NCI-H2227 treated with DMSO at 0.1 percent for 48 hours (cell line): ENCODE results near the gene RNF217.
A peak's percentile ranks its signal among the peaks of the same experiment; 100 is the strongest.

ENCODE experiments used
- DNase-seq: peaks from one replicate; lab custom pipeline; 2025; lab: John Stamatoyannopoulos, UW

Gene RNF217

DNA sequence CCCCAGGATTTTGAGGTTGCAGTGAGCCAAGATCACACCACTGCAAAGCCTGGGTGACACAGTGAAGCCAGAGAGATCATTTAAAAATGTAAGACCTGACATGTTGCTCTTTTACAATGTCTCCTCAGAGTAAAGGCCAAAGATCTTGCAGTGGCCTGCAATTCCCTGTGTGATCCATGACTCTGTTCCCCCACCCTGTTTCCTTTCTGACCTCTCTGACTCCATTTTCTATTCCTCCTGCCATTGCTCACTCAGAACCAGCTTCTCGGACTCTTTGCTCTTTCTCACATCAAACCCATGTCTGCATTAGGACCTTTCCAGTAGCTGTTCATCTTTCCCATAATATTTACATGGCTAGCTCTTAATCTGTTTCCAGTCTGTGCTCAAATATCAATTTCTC lies 28.8 kb downstream of the RNF217 start:
- DNase-seq, result no peak

GRCh38 chr6:124991764-124992295 lies 29.6 kb downstream of the RNF217 start:
- DNase-seq, result no peak

- DNase-seq, result no peak
Measured at GRCh38 chr6:124993327-124993726, 31.1 kb downstream of the RNF217 start.

GRCh38 chr6:124994648-124995047 lies 32.4 kb downstream of the RNF217 start:
- no peak for DNase-seq

DNA sequence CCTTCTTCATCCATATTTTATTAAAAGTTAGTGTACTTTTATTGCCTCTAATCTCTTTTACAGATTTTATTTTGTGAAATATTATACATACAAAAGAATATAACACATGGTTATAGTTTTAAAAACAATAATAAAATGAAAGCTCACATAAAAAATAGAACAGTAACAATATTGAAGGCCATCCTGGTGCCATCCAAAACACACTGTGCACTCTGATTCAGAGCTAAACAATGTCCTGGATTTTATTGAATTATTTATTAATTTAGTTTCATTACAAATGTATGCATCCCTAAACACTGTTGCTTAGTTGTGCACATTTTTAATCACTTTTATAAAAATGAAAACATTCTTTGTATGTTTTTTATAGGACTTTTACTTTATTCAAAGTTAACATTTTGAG lies 32.9 kb downstream of the RNF217 start:
- DNase-seq, result no peak

DNA sequence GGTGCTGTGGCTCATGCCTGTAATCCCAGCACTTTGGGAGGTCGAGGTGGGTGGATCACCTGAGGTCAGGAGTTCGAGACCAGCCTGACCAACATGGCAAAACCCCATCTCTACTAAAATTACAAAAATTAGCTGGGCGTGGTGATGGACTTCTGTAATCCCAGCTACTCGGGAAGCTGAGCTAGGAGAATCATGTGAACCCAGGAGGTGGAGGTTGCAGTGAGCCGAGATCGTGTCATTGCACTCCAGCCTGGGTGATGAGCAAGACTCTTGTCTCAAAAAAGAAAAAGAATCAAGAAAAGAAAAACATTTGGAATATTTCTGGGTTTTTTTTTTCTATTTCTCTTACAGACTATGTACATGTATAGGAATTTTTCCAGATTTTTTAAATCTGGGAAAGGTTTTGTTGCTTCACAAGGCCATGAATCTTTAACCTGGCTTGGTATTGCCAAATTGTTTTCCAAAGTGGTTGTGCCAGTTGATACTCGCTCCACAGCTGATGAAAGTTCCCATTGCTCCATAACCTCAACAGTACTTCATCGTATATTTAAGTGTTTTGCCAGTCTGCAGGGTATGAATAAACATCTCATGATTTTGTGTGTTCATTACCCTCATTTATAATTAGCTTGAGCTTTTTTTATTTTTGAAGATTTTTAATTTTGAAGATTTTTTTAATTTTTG lies 33.5 kb downstream of the RNF217 start:
- no peak for DNase-seq

DNA sequence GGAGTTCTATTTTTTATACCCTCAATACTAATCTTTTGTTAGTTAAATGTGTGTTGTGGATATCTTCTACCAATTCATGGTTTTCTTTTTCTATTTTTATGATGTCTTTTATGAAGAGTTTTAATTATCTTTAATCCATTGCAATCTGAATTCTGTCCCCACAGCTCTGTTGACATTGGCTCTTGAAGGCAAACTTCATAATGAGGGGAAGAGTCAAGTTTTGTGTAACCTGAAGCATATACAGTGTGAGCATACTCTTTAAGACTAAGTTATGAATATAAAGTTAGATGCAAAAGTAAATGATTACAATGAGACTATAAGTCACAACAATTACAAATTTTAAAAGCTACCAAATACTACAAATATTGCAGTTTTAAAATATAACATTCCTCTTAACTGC lies 34.2 kb downstream of the RNF217 start:
- DNase-seq, result no peak

- no peak for DNase-seq
Measured at GRCh38 chr6:124997196-124997875, 35.1 kb downstream of the RNF217 start.

GRCh38 chr6:124999105-124999764 lies 37.0 kb downstream of the RNF217 start:
- no peak for DNase-seq

DNA sequence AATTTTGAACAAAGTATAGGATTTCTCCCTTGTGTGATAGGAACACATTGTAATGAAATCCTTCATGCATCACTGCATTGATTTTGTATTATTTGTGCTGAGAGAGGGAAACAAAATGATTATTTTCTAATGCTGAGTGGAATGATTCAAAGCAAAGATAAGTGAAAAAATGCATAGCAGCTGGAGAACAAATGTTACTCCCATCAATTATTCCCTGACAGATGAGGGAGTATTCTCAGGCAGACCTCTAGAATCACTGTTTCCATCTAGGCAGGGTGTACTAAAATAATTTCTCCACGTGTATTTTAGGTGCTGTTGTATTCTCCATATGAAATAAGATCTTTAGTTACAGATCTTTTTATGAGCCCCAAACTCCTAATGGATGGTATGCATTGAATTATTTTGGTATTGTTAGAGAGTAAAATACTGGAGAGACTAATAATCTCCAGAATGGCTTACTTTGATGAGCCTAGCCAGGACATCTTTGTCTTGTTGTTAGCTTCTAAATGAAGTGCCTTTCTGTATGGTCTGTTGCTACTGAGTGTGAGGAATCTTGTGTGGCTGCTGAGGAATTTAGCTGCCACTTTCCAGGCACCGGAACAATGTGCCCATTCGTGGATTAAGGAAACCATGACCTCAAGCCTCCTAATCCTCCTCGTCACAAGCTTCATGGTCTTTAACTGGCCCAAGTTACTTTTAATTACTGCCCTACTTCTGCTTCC lies 39.6 kb downstream of the RNF217 start:
- DNase-seq, result no peak

DNA sequence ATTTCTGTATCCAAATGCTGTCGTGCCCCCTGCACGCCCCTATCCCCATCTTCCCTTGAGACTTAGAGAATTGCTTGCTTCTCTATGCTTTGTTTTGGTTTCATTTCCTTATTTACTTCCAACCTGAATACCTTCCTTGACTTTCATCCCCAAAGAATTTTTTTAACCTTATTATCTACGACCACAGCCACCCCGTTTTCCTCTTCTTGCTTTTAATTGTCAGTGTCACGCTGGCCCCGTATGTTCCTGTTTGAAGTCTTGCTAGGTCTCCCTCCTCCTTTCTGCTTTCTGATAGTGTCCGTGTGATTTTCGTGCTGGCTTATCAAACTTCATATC lies 40.1 kb downstream of the RNF217 start:
- no peak for DNase-seq

DNA sequence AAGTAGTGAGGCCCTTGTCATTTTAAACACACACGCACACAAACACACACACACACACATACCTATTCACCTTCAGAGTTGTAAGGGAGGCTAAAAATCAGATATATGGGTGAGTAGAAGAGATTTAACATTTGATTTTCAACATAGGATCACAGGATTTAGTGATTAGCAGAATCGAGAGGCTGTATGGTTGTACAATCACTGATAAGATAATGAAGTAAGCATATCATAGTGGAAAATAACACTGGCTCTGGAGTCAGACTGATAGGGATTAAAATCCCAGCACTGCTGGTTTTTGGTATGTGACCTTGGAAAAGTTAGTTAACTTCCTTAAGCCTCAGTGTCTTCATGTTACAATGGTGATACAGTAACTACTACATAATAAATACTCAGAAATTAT lies 40.8 kb downstream of the RNF217 start:
- DNase-seq, result no peak

- DNase-seq, result no peak
Measured at GRCh38 chr6:125004198-125004597, 42.0 kb downstream of the RNF217 start.

GRCh38 chr6:125004797-125005595 lies 42.8 kb downstream of the RNF217 start:
- no peak for DNase-seq

GRCh38 chr6:125008261-125008703 lies 46.0 kb downstream of the RNF217 start:
- peak; percentile 35 for DNase-seq

- peak; percentile 70 for DNase-seq
Measured at GRCh38 chr6:125008957-125009356, 46.7 kb downstream of the RNF217 start.

GRCh38 chr6:125009578-125009977 lies 47.3 kb downstream of the RNF217 start:
- no peak for DNase-seq

DNA sequence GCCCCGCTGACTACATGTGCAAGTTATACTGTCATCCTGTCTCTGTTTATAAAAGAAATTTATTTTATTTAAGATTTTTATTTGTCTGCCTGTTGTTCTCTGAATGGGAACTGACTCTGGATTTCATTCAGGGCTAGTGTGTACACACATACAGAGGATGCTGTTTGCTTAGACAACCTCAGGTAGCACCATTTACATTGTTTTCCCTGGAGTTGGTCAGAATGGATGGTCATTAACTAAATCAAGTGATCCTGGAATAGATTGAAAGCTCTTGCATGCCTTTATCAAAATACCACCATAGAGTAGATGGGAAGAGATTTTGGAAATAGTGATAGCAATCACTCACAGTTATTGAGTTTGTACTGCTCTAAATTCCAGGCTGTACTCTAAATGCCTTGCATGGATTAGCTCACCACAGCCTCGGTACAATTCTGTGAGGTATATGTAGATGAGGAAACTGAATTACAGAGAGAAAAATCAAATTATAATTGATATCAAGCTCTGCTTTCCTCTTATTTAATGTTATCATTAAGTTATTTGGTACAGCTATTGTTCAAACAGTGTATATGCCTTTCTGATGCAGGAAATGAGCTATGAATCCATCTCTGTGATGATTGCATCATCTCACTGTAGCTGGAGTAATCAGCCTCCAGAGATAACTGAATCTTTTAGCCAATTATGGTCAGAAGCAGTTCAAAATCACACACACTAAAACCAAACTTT lies 51.9 kb downstream of the RNF217 start:
- no peak for DNase-seq

DNA sequence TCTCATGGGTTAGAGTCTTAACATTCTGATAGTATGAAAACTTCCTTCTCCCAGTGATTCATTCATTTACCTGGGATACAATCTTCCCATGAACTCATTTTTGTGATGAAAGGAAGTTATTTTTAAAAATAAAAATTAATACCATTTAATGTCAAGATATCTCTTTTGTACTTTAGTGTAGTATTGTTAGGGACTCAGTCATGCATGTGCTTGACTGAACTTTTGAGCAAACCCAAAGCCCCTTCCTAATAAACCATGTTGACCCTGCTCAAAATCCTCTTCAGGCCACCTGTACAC lies 52.4 kb downstream of the RNF217 start:
- DNase-seq, result no peak

GRCh38 chr6:125015152-125015551 lies 52.9 kb downstream of the RNF217 start:
- no peak for DNase-seq

- DNase-seq, result no peak
Measured at GRCh38 chr6:125018136-125018535, 55.9 kb downstream of the RNF217 start.
